Right lobe of liver (tissue), 6 donors: ENCODE measurements around the gene MRPS25. TPM values are rescaled to one million over a fixed set of nuclear protein-coding genes. Genes with fewer than 3 reads are reported as not detected.
A peak's percentile ranks its signal among the peaks of the same experiment; 100 is the strongest.

Experiments
- ATAC-seq, 4 donors: fragments of 200-7000 bp; cut with Tn5 transposase; one replicate each; pipeline ENCODE4 v1.9.1; 2020; ENCODE audit warnings: mild to moderate bottlenecking in 4 of 4, moderate library complexity in 4 of 4
- DNase-seq, 3 donors: peaks; one replicate each; pipeline ENCODE4 v3.0.0-alpha.2; 2020
- H3K27ac ChIP-seq, 3 donors: fragments of 200-600 bp; one replicate each; pipeline ENCODE4 v1.8.0; 2022
- H3K27me3 ChIP-seq, 2 donors: fragments of 200-600 bp; one replicate each; pipeline ENCODE4 v1.8.0; 2022
- H3K36me3 ChIP-seq, 4 donors: fragments of 200-600 bp; sonication (generic) in 1 of 4; one replicate each; pipeline versions ENCODE4 v1.5.1 to v1.8.0; 2017 to 2022; ENCODE audit warnings: control low read depth in 1 of 4
- H3K4me1 ChIP-seq, 4 donors: fragments of 200-600 bp; sonication (generic) in 1 of 4; one replicate each; pipeline versions ENCODE4 v1.5.1 to v1.8.0; 2017 to 2022; ENCODE audit warnings: control low read depth in 1 of 4
- H3K4me3 ChIP-seq, 3 donors: fragments of 200-600 bp; one replicate each; pipeline ENCODE4 v1.8.0; 2022
- H3K9me3 ChIP-seq, 4 donors: fragments of 200-600 bp; sonication (generic) in 1 of 4; one replicate each; pipeline versions ENCODE4 v1.5.1 to v1.8.0; 2017 to 2022; ENCODE audit warnings: control low read depth in 1 of 4
- CTCF ChIP-seq, 4 donors: fragments of 200-600 bp in 3 of 4; fragments of 450-650 bp in 1 of 4; IDR thresholded peaks; one replicate each; pipeline versions ENCODE4 v1.5.1 to v1.8.0; 2016 to 2022; ENCODE audit warnings: antibody characterized with exemption in 4 of 4, mild to moderate bottlenecking in 2 of 4
- POLR2A ChIP-seq: fragments of 450-650 bp; IDR thresholded peaks from one replicate; pipeline ENCODE4 v1.6.1; 2017; ENCODE audit warnings: antibody characterized with exemption, mild to moderate bottlenecking
- WGBS: methylation state at CpG from one replicate; pipeline ENCODE4 v1.1.6; 2018; ENCODE audit warnings: low coverage, low lambda C conversion rate; ENCODE audit not compliant: insufficient coverage; ENCODE audit errors: missing lambda C conversion rate; 5-methylcytosine and 5-hydroxymethylcytosine counted together
- intact Hi-C, 2 donors: fragments of 100-400 bp; cut with DNase I; formaldehyde crosslinking; loops; one replicate each; pipeline versions ENCODE4 v1.11.2 to v1.14.1; 2022
- total RNA-seq, 6 experiments: library from RNA; depleted of rRNA in 2 of 6; stranded (reverse); fragments of >200 nt in 2 of 6; fragmentation: NEBNext Ultra II Directional in 3 of 6; extraction: Animal tissue kit (Norgen Biotek cat#: 25700) in 3 of 6; gene quantifications; one replicate each; pipeline versions ENCODE4 v1.1.0 to v1.2.4, GENCODE V29; 2016 to 2023
- donor health status: DM: no; HTN: yes; CAD: no.
- donor health status: DM: no; HTN: no; CAD: no.
- donor health status: DM: no; HTN: no; CAD: no.
- donor health status: DM: no; HTN: yes; CAD: no.
- donor health status: DM: no; HTN: yes; CAD: no.

The MRPS25 gene
- total RNA-seq, 6 experiments from 2014 or later, result 36.8 to 53.6 (median 48.0) TPM

GRCh38 chr3:15050405-15051092 is 14.6 kb downstream of the MRPS25 start:
- TF ChIP-seq POLR2A (no peak), CTCF (IDR thresholded peaks at IDR 0.05) (no peak)
- Histone ChIP-seq H3K9me3 (no peaks in the 10 kb centered on the region), H3K4me3 (no peak overlapping the region), H3K36me3 (peaks cover 0 to 69% (median 27%) of the 10 kb centered on the region in 4 donors), H3K27me3 (no peaks in the 10 kb centered on the region), H3K4me1 (peaks cover 0 to 12% (median 0%) of the 10 kb centered on the region in 4 donors), H3K27ac (no peak overlapping the region)
- intact Hi-C loops, result no loop called here
- DNase-seq (no peak), ATAC-seq (no peak)
- WGBS, result 70% methylated on average over 3 of the region's 3 CpGs

DNA sequence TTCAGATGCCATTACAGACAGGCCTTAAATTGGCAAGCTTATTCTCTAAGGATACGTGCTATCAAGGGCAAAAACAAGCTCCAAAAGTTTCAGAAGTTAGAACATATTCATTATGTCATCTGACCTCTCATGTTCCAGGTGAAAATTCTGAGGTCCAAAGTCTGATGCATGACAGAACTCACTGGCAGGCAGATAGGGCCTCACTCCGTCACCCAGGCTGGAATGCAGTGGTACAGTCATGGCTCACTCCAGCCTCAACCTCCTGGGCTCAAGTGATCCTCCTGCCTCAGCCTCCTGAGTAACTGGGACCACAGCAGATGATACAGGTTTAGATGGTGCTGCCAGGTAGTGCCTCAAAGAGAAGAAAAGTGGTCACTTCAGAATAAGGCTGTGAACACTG is 15.5 kb downstream of the MRPS25 start:
- Histone ChIP-seq H3K4me3 (no peak overlapping the region), H3K4me1 (peaks cover 0 to 12% (median 0%) of the 10 kb centered on the region in 4 donors), H3K36me3 (peaks cover 0 to 78% (median 35%) of the 10 kb centered on the region in 4 donors), H3K9me3 (no peaks in the 10 kb centered on the region), H3K27me3 (no peaks in the 10 kb centered on the region), H3K27ac (peak overlapping the region in 1 of 3 donors; percentile 18)
- DNase-seq, result no peak
- peak; percentile 45 to 75 (median 57) for ATAC-seq
- TF ChIP-seq CTCF (IDR thresholded peaks at IDR 0.05), result no peak
- TF ChIP-seq POLR2A, result no peak
- intact Hi-C loops, result no loop called here
- WGBS, result 30% methylated on average over 2 of the region's 2 CpGs

DNA sequence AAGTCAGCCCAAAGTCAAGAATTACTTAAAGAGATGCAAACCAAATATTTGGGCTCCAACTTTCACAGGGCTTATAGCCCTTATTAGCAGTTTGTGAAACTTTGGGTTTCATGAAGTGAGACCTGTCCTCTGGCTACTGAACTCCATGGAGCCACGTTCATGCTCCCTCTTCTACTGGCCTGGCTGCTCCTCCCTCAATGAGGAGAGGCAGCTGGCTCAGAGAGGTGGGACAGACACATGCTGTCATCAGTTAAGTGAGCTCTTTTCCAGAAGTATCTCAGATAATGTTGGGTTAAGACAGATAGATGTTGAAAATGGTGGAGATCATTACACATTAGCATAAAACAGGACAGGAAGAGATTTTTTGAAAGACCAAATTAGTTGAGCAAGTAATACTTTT is 19.4 kb downstream of the MRPS25 start:
- Histone ChIP-seq H3K27me3 (no peaks in the 10 kb centered on the region), H3K4me3 (no peak overlapping the region), H3K27ac (no peak overlapping the region), H3K9me3 (no peaks in the 10 kb centered on the region), H3K36me3 (peaks cover 0 to 82% (median 53%) of the 10 kb centered on the region in 4 donors), H3K4me1 (peaks cover 0 to 12% (median 0%) of the 10 kb centered on the region in 4 donors)
- DNase-seq, result no peak
- 86% methylated on average over 1 of the region's 1 CpG for WGBS
- TF ChIP-seq POLR2A (no peak), CTCF (IDR thresholded peaks at IDR 0.05) (no peak)
- no peak for ATAC-seq
- intact Hi-C loops, result no loop called here

GRCh38 chr3:15044326-15044725 is 20.8 kb downstream of the MRPS25 start:
- no peak for DNase-seq
- ATAC-seq, result no peak
- no peaks in the 10 kb centered on the region for H3K27me3 ChIP-seq

More at GRCh38 chr3:15044326-15044725, 20.8 kb downstream of the MRPS25 start:
- Histone ChIP-seq H3K36me3 (peaks cover 0 to 75% (median 51%) of the 10 kb centered on the region in 4 donors), H3K4me1 (peaks cover 0 to 8% (median 2%) of the 10 kb centered on the region in 4 donors), H3K4me3 (no peak overlapping the region), H3K9me3 (no peaks in the 10 kb centered on the region), H3K27ac (no peak overlapping the region)
- intact Hi-C loops, result no loop called here
- WGBS, result 59% methylated on average over 5 of the region's 7 CpGs
- TF ChIP-seq POLR2A (no peak), CTCF (IDR thresholded peaks at IDR 0.05) (no peak)
